ENCODE data around the gene PRKCB. TPM values are rescaled to one million over a fixed set of nuclear protein-coding genes. Genes with fewer than 3 reads are reported as not detected.

PRKCB gene
- total RNA-seq, 1 donor from 2014 or later: 0.38 TPM

GRCh38 chr16:23940111-23940510 lies 104.3 kb downstream of the PRKCB start:
- Mint-ChIP-seq H3K9me3 (no peaks in the 10 kb centered on the region), H3K36me3 (no peaks in the 10 kb centered on the region), H3K4me1 (no peaks in the 10 kb centered on the region), H3K4me3 (no peak overlapping the region), H3K27me3 (ENCODE audit: low read depth) (peaks cover 72% of the 10 kb centered on the region), H3K27ac (no peak overlapping the region)
- DNase-seq (ENCODE audit: low spot score in 2 of 2, unreplicated experiment in 2 of 2): no peak
- TF ChIP-seq, protein P1, sequence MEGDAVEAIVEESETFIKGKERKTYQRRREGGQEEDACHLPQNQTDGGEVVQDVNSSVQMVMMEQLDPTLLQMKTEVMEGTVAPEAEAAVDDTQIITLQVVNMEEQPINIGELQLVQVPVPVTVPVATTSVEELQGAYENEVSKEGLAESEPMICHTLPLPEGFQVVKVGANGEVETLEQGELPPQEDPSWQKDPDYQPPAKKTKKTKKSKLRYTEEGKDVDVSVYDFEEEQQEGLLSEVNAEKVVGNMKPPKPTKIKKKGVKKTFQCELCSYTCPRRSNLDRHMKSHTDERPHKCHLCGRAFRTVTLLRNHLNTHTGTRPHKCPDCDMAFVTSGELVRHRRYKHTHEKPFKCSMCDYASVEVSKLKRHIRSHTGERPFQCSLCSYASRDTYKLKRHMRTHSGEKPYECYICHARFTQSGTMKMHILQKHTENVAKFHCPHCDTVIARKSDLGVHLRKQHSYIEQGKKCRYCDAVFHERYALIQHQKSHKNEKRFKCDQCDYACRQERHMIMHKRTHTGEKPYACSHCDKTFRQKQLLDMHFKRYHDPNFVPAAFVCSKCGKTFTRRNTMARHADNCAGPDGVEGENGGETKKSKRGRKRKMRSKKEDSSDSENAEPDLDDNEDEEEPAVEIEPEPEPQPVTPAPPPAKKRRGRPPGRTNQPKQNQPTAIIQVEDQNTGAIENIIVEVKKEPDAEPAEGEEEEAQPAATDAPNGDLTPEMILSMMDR (IDR thresholded peaks at IDR 0.05; ENCODE audit: unreplicated experiment): no peak

GRCh38 chr16:23941025-23941424 lies 105.2 kb downstream of the PRKCB start:
- Mint-ChIP-seq H3K27me3 (ENCODE audit: low read depth) (peaks cover 70% of the 10 kb centered on the region), H3K36me3 (no peaks in the 10 kb centered on the region), H3K4me1 (no peaks in the 10 kb centered on the region), H3K27ac (no peak overlapping the region), H3K9me3 (no peaks in the 10 kb centered on the region), H3K4me3 (no peak overlapping the region)
- no peak for DNase-seq (ENCODE audit: low spot score in 2 of 2, unreplicated experiment in 2 of 2)
- TF ChIP-seq, protein P1 (IDR thresholded peaks at IDR 0.05; ENCODE audit: unreplicated experiment): no peak

DNA sequence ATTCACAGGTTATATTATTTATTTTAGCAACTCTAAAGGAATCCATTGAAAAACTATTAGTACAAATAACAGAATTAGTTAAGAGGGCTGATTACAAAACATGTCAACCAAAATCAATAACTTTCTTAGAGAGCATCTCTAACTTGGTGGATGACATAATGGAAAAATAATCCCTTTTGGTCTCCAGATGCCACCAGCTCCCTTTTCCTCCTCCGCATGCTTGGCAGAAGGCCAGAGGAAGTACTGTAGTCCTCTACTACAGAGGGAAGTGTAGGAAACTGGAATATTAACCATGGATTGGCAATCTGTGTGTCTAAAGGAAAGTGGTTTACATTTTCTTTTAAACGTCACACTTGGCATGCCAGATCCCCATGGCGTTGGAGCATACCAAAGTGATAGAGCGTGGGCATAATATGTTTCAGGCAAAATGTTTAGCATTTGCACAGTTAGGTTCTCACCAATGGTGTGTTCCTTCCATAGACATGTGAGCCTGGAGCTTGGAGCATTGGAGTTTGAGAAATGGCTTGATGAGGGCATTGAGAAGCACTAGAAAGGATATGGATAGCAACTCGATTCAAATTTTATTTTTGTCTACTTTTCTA lies 106.3 kb downstream of the PRKCB start:
- no peaks in the 10 kb centered on the region for H3K9me3 Mint-ChIP-seq
- H3K4me1 Mint-ChIP-seq: no peaks in the 10 kb centered on the region
- TF ChIP-seq, protein P1 (IDR thresholded peaks at IDR 0.05; ENCODE audit: unreplicated experiment): no peak
- H3K36me3 Mint-ChIP-seq: no peaks in the 10 kb centered on the region
- H3K27me3 Mint-ChIP-seq (ENCODE audit: low read depth): peaks cover 68% of the 10 kb centered on the region
- no peak for DNase-seq (ENCODE audit: low spot score in 2 of 2, unreplicated experiment in 2 of 2)
- H3K4me3 Mint-ChIP-seq: no peak overlapping the region
- no peak overlapping the region for H3K27ac Mint-ChIP-seq

- no peak for DNase-seq (ENCODE audit: low spot score in 2 of 2, unreplicated experiment in 2 of 2)
- TF ChIP-seq, protein P1 (IDR thresholded peaks at IDR 0.05; ENCODE audit: unreplicated experiment): no peak
- H3K36me3 Mint-ChIP-seq: no peaks in the 10 kb centered on the region
- peaks cover 59% of the 10 kb centered on the region for H3K27me3 Mint-ChIP-seq (ENCODE audit: low read depth)
- no peak overlapping the region for H3K4me3 Mint-ChIP-seq
- no peaks in the 10 kb centered on the region for H3K4me1 Mint-ChIP-seq
- H3K27ac Mint-ChIP-seq: no peak overlapping the region
- H3K9me3 Mint-ChIP-seq: no peaks in the 10 kb centered on the region
These were observed 107.8 kb downstream of the PRKCB start for GRCh38 chr16:23943604-23944003.

DNA sequence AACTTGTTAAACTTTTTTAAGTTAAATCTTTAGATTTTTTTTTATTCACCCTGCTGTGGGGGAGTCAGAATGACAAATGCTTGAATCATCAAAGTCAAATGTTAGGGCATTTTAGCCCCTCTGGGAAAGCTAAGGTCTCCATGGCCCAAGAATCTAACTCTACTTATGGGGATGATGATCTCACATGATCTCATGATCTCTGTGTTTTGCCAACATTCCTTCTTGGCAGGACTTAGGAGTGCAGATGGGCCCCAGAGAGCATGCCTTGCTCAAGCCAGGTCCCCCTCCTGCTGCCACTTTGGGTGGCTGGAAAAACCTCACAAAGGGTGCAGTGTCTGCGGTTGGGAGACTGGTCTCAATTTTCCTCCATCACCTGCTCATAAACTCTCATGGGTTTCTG lies 108.6 kb downstream of the PRKCB start:
- peaks cover 52% of the 10 kb centered on the region for H3K27me3 Mint-ChIP-seq (ENCODE audit: low read depth)
- DNase-seq (ENCODE audit: low spot score in 2 of 2, unreplicated experiment in 2 of 2): no peak
- no peaks in the 10 kb centered on the region for H3K9me3 Mint-ChIP-seq
- TF ChIP-seq, protein P1 (IDR thresholded peaks at IDR 0.05; ENCODE audit: unreplicated experiment): no peak
- H3K4me1 Mint-ChIP-seq: no peaks in the 10 kb centered on the region
- H3K36me3 Mint-ChIP-seq: no peaks in the 10 kb centered on the region
- no peak overlapping the region for H3K27ac Mint-ChIP-seq
- no peak overlapping the region for H3K4me3 Mint-ChIP-seq

DNA sequence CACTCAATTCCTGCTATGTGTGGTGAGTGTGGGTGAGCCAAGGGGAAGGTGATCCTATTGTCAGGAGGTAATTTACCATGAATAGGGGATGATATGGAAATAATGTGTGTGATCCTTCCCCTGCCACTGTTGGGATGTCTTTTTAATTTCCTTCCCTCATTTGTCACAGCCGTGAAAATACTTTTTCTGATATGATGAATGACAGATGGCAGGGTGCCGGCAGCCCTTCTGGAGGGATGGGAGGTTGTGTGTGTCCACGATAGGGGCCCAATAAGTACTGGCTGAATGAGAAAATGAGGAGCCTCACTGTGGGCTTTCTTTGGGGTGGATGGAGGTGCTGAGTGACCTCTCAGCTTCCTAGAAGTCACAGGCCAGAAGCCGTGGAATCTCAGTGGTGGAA lies 109.5 kb downstream of the PRKCB start:
- Mint-ChIP-seq H3K9me3 (no peaks in the 10 kb centered on the region), H3K36me3 (no peaks in the 10 kb centered on the region), H3K27me3 (ENCODE audit: low read depth) (peaks cover 45% of the 10 kb centered on the region), H3K27ac (no peak overlapping the region), H3K4me1 (no peaks in the 10 kb centered on the region), H3K4me3 (no peak overlapping the region)
- DNase-seq (ENCODE audit: low spot score in 2 of 2, unreplicated experiment in 2 of 2): no peak
- TF ChIP-seq, protein P1 (IDR thresholded peaks at IDR 0.05; ENCODE audit: unreplicated experiment): no peak

Data from mesothelial cell of epicardium (in vitro differentiated cells).